Pancreas (tissue), 10 donors: ENCODE results near the gene MORN4. TPM values are rescaled to one million over a fixed set of nuclear protein-coding genes. Genes with fewer than 3 reads are reported as not detected.

Experiments
- ATAC-seq, 4 donors: fragments of 200-7000 bp; cut with Tn5 transposase; one replicate each; pipeline versions ENCODE4 v1.8.0 to v1.9.1; 2020; ENCODE audit warnings: mild to moderate bottlenecking in 4 of 4, moderate library complexity in 4 of 4
- DNase-seq, 6 donors: peaks; one replicate each; pipeline ENCODE4 v3.0.0-alpha.2; 2020
- FAIRE-seq: peaks from 2 replicates; lab custom pipeline; 2012; peaks lifted over from hg19 to GRCh38; lab: Jason Lieb, UNC
- H3K27ac ChIP-seq, 4 donors: fragments of 200-600 bp; sonication (generic); 1 replicate in 3 of 4; 2 replicates in 1 of 4; pipeline versions ENCODE4 v1.5.0 to v1.8.0; 2020
- H3K27me3 ChIP-seq, 4 donors: fragments of 200-600 bp; one replicate each; pipeline ENCODE4 v1.8.0; 2021
- H3K36me3 ChIP-seq, 3 donors: fragments of 200-600 bp; sonication (generic) in 1 of 3; one replicate each; pipeline versions ENCODE4 v1.5.0 to v1.8.0; 2020 to 2021
- H3K4me1 ChIP-seq, 3 donors: fragments of 200-600 bp; one replicate each; pipeline ENCODE4 v1.8.0; 2021
- H3K4me3 ChIP-seq, 4 donors: fragments of 200-600 bp; sonication (generic) in 2 of 4; one replicate each; pipeline versions ENCODE4 v1.5.0 to v1.8.0; 2020 to 2021
- H3K9me3 ChIP-seq, 4 donors: fragments of 200-600 bp; one replicate each; pipeline ENCODE4 v1.8.0; 2021
- CTCF ChIP-seq, 4 donors: fragments of 200-600 bp; sonication (generic) in 3 of 4; IDR thresholded peaks; one replicate each; pipeline versions ENCODE4 v1.5.0 to v1.8.0; 2021; ENCODE audit warnings: antibody characterized with exemption in 4 of 4
- WGBS, 2 donors: extraction: QIAGEN DNeasy Blood & Tissue Kit; methylation state at CpG; one replicate each; pipeline ENCODE4 v1.1.7; 2013; 5-methylcytosine and 5-hydroxymethylcytosine counted together
- intact Hi-C, 3 donors: fragments of 100-400 bp; cut with DNase I; formaldehyde crosslinking; loops; one replicate each; pipeline versions ENCODE4 v1.11.1 to v1.14.2; 2022
- polyA plus RNA-seq, 2 donors: library from polyadenylated mRNA; stranded (reverse); fragments of 200-250 nt; gene quantifications; one replicate each; pipeline ENCODE4 v1.2.3, GENCODE V29; 2013
- total RNA-seq, 6 donors: library from RNA; stranded (reverse); fragmentation: NEBNext Ultra II Directional in 4 of 6; extraction: Animal tissue kit (Norgen Biotek cat#: 25700) in 4 of 6; gene quantifications; one replicate each; pipeline versions ENCODE4 v1.2.1 to v1.2.4, GENCODE V29; 2021 to 2023
- donor health status: healthy with polysubstance abuse.
- donor health status: DM: no; HTN: no; CAD: no; lungs with moderate emphysema.
- donor health status: DM: no; HTN: no; CAD: no.
- donor health status: control.
- donor health status: control.
- donor health status: Bipolar disorder and iron deficiency.
- donor health status: DM: yes; HTN: yes; CAD: no.
- donor health status: DM: no; HTN: no; CAD: no.
- donor health status: DM: no; HTN: no; CAD: no.
- donor health status: DM: yes; HTN: yes; CAD: no.

MORN4 gene
- total and polyA plus RNA-seq, 8 donors = 3.3 to 8.9 (median 4.7) TPM

- no peak for TF ChIP-seq CTCF (IDR thresholded peaks at IDR 0.05)
- no peaks in the 10 kb centered on the region for H3K36me3 ChIP-seq
- DNase-seq (no peak), ATAC-seq (no peak), FAIRE-seq (no peak)
- H3K27ac ChIP-seq = no peak overlapping the region
- intact Hi-C loops = no loop called here
- no peaks in the 10 kb centered on the region for H3K9me3 ChIP-seq
- H3K27me3 ChIP-seq = no peaks in the 10 kb centered on the region
- H3K4me1 ChIP-seq = no peaks in the 10 kb centered on the region
- no peak overlapping the region for H3K4me3 ChIP-seq
These were observed 2.2 kb downstream of the MORN4 start for GRCh38 chr10:97631098-97631497.

- TF ChIP-seq CTCF (IDR thresholded peaks at IDR 0.05) = no peak
- intact Hi-C loops = no loop called here
These were observed 4.0 kb downstream of the MORN4 start for GRCh38 chr10:97629289-97629688.

GRCh38 chr10:97628228-97628627 is 5.1 kb downstream of the MORN4 start:
- WGBS, 2 donors = 65 to 71% methylated on average over 3 of the region's 3 CpGs
- intact Hi-C loops = no loop called here
- H3K4me3 ChIP-seq = no peak overlapping the region
- ATAC-seq (peak in 1 of 4 donors; percentile 46), FAIRE-seq (no peak), DNase-seq (no peak)
- no peak overlapping the region for H3K27ac ChIP-seq
- no peak for TF ChIP-seq CTCF (IDR thresholded peaks at IDR 0.05)
- H3K9me3 ChIP-seq = no peaks in the 10 kb centered on the region
- H3K4me1 ChIP-seq = peaks cover 0 to 1% (median 0%) of the 10 kb centered on the region in 3 donors
- H3K36me3 ChIP-seq = no peaks in the 10 kb centered on the region
- no peaks in the 10 kb centered on the region for H3K27me3 ChIP-seq

More at GRCh38 chr10:97629289-97629688, 4.0 kb downstream of the MORN4 start:
- Histone ChIP-seq H3K4me3 (no peak overlapping the region), H3K27ac (no peak overlapping the region), H3K4me1 (no peaks in the 10 kb centered on the region), H3K36me3 (no peaks in the 10 kb centered on the region), H3K9me3 (no peaks in the 10 kb centered on the region), H3K27me3 (no peaks in the 10 kb centered on the region)
- WGBS, 2 donors = 95 to 98% methylated on average over 5 of the region's 5 CpGs
- no peak for DNase-seq
- no peak for FAIRE-seq
- ATAC-seq = no peak

DNA sequence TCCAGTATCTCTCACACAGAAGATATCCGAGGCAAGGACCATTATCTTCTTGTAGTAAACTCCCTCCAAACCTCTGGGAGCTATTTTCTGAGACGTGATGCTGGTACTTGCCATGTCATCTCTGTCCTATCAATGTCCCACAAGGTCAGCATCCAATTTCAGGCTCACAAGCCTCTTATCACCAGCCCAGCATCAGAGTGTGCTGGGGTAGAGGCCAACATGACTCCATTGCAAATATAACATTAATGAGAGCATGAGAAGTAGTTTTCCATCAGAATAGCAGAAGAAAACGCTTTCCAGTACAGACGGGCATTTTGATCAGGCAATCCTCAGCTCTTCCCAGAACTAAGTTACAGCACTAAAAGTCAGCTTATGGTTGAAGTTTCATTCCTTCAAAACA is 5.6 kb downstream of the MORN4 start:
- TF ChIP-seq CTCF (IDR thresholded peaks at IDR 0.05) = no peak
- peaks cover 0 to 3% (median 0%) of the 10 kb centered on the region in 3 donors for H3K4me1 ChIP-seq
- ATAC-seq (no peak), FAIRE-seq (no peak), DNase-seq (no peak)
- H3K27ac ChIP-seq = no peak overlapping the region
- no peaks in the 10 kb centered on the region for H3K27me3 ChIP-seq
- H3K9me3 ChIP-seq = no peaks in the 10 kb centered on the region
- no peak overlapping the region for H3K4me3 ChIP-seq
- WGBS, 2 donors = 51 to 58% methylated on average over 4 of the region's 4 CpGs
- no peaks in the 10 kb centered on the region for H3K36me3 ChIP-seq
- intact Hi-C loops = no loop called here

- intact Hi-C loops = no loop called here
- ATAC-seq (peak in 2 of 4 donors; percentile 40 to 63), DNase-seq (no peak), FAIRE-seq (no peak)
- Histone ChIP-seq H3K36me3 (no peaks in the 10 kb centered on the region), H3K27ac (peak overlapping the region in 1 of 4 donors; percentile 27), H3K4me1 (peaks cover 0 to 3% (median 0%) of the 10 kb centered on the region in 3 donors), H3K9me3 (no peaks in the 10 kb centered on the region), H3K4me3 (no peak overlapping the region), H3K27me3 (no peaks in the 10 kb centered on the region)
- no peak for TF ChIP-seq CTCF (IDR thresholded peaks at IDR 0.05)
- WGBS, 2 donors = 41 to 55% methylated on average over 1 of the region's 1 CpG
These were observed 10.0 kb downstream of the MORN4 start for GRCh38 chr10:97623277-97623676.
